Panc1 (cell line): ENCODE measurements around the gene GLB1L2. TPM values are rescaled to one million over a fixed set of nuclear protein-coding genes. Genes with fewer than 3 reads are reported as not detected.

Source experiments
- ATAC-seq: fragments of 200-7000 bp; cut with Tn5 transposase; 2 replicates; pipeline ENCODE4 v1.9.1; 2020; ENCODE audit warnings: mild to moderate bottlenecking, moderate library complexity
- BruUV-seq: library from RNA; stranded (reverse); fragments of 400-500 nt; replicated peaks from 2 replicates; lab custom pipeline; 2021; lab: Mats Ljungman, UMichigan
- CTCF ChIA-PET: fragments of 300-600 bp; sonication (Branson Sonifier 250); formaldehyde crosslinking; loops from one replicate; lab custom pipeline; 2022; ENCODE audit warnings: antibody characterized with exemption; lab: Charles Lee
- POLR2A ChIA-PET: fragments of 300-600 bp; sonication (Branson Sonifier 250); formaldehyde crosslinking; loops from one replicate; lab custom pipeline; 2022; ENCODE audit warnings: antibody characterized with exemption; lab: Charles Lee
- DNase-seq: peaks from one replicate; pipeline ENCODE4 v3.0.0-alpha.2; 2010; ENCODE audit warnings: low read depth, low spot score
- H3K27ac ChIP-seq: 2 replicates; pipeline ENCODE4 v1.5.1; 2011; ENCODE audit warnings: mild to moderate bottlenecking, low read length, inconsistent platforms
- H3K27me3 ChIP-seq: fragments of 200-500 bp; sonication (Bioruptor generic); 2 replicates; pipeline ENCODE4 v1.6.0; 2014; ENCODE audit warnings: low read length, inconsistent platforms; ENCODE audit not compliant: control insufficient read depth, insufficient read depth
- H3K36me3 ChIP-seq: fragments of 200-500 bp; sonication (Bioruptor generic); 2 replicates; pipeline ENCODE4 v1.5.1; 2014; ENCODE audit warnings: inconsistent platforms, mild to moderate bottlenecking, low read length, moderate library complexity; ENCODE audit not compliant: control insufficient read depth, insufficient read depth
- H3K4me1 ChIP-seq: 2 replicates; pipeline ENCODE4 v1.5.1; 2011; ENCODE audit warnings: inconsistent platforms, mild to moderate bottlenecking, low read length, moderate library complexity; ENCODE audit not compliant: control insufficient read depth, insufficient read depth
- H3K4me3 ChIP-seq, 2 experiments: 2 replicates each; pipeline ENCODE4 v1.5.1; 2011 to 2012; ENCODE audit warnings: low read depth in 2 of 2, low read length in 2 of 2, mild to moderate bottlenecking in 2 of 2, inconsistent platforms in 1 of 2, moderate library complexity in 1 of 2
- H3K9me3 ChIP-seq: fragments of 200-500 bp; sonication (Bioruptor generic); 2 replicates; pipeline ENCODE4 v1.5.1; 2014; ENCODE audit warnings: low read depth, mild to moderate bottlenecking, inconsistent platforms, low read length, moderate library complexity; ENCODE audit not compliant: control insufficient read depth, insufficient read depth
- CTCF ChIP-seq: fragments of 450-650 bp; IDR thresholded peaks from 2 replicates; pipeline ENCODE4 v1.5.1; 2017; ENCODE audit warnings: mild to moderate bottlenecking
- POLR2AphosphoS5 ChIP-seq: IDR thresholded peaks from 2 replicates; pipeline ENCODE4 v1.6.1; 2012; ENCODE audit warnings: mild to moderate bottlenecking, low read depth, low read length, moderate library complexity
- REST ChIP-seq, 2 experiments: IDR thresholded peaks; 2 replicates each; pipeline ENCODE4 v1.6.1; 2011 to 2012; ENCODE audit warnings: low read depth in 2 of 2, control low read depth in 1 of 2, low read length in 1 of 2, mild to moderate bottlenecking in 1 of 2, moderate library complexity in 1 of 2; ENCODE audit not compliant: insufficient read depth in 1 of 2
- SIN3A ChIP-seq: IDR thresholded peaks from 2 replicates; pipeline ENCODE4 v1.6.1; 2012; ENCODE audit warnings: low read depth, mild to moderate bottlenecking, low read length, moderate library complexity, borderline replicate concordance; ENCODE audit not compliant: insufficient read depth
- TCF7L2 ChIP-seq: IDR thresholded peaks from 2 replicates; pipeline ENCODE4 v1.6.1; 2011; ENCODE audit warnings: mild to moderate bottlenecking, low read depth, low read length, inconsistent platforms
- in situ Hi-C: cut with HindIII; loops from 2 replicates; pipeline ENCODE4 v1.10.0; 2016; ENCODE audit warnings: low sequenced_read_pairs, low pct_unique_long_range_greater_than_20kb
- intact Hi-C: fragments of 100-400 bp; cut with micrococcal nuclease; formaldehyde crosslinking; loops from one replicate; pipeline ENCODE4 v1.10.0; 2022; ENCODE audit not compliant: unreplicated experiment
- total RNA-seq: library from RNA; stranded (reverse); gene quantifications from one replicate; pipeline ENCODE4 v1.2.1, GENCODE V29; 2021; ENCODE audit not compliant: unreplicated experiment

The GLB1L2 gene
- total RNA-seq, 1 experiment from 2014 or later = 10.4 TPM

GRCh38 chr11:134289789-134290188, 42.0 kb upstream of the GLB1L2 start:
- no peak for ATAC-seq
- TF ChIP-seq CTCF = no peak
- no peak overlapping the region for H3K27ac ChIP-seq
- ChIA-PET POLR2A (no interaction called here), CTCF (interaction anchor here (0.7 kb wide), 1 partner anchor 46 kb away, joined by 5 read pairs; no protein-coding TSS in a partner anchor)
- in situ Hi-C loops (no loop called here), intact Hi-C loops (no loop called here)
- H3K27me3 ChIP-seq = no peaks in the 10 kb centered on the region
- H3K36me3 ChIP-seq = no peaks in the 10 kb centered on the region
- H3K4me1 ChIP-seq = no peaks in the 10 kb centered on the region
- H3K4me3 ChIP-seq = no peak overlapping the region
- no peaks in the 10 kb centered on the region for H3K9me3 ChIP-seq
- DNase-seq = no peak
- no TSS peak for BruUV-seq

- intact Hi-C loops = no loop called here
- H3K9me3 ChIP-seq = no peaks in the 10 kb centered on the region
- no peaks in the 10 kb centered on the region for H3K27me3 ChIP-seq
- H3K27ac ChIP-seq = no peak overlapping the region
- H3K36me3 ChIP-seq = no peaks in the 10 kb centered on the region
- ChIA-PET POLR2A (no interaction called here), CTCF (no interaction called here)
- H3K4me3 ChIP-seq = no peak overlapping the region
- in situ Hi-C loops = no loop called here
- no peak for DNase-seq
- no peak for ATAC-seq
- no peaks in the 10 kb centered on the region for H3K4me1 ChIP-seq
- TF ChIP-seq CTCF (no peak), TCF7L2 (no peak), POLR2AphosphoS5 (no peak), SIN3A (no peak), REST (IDR thresholded peaks at IDR 0.05; ENCODE audit: insufficient read depth in 1 of 2, low read depth in 2 of 2, low read length in 1 of 2) (no peak)
- no TSS peak for BruUV-seq
These were observed 41.1 kb upstream of the GLB1L2 start for GRCh38 chr11:134290646-134291045.

GRCh38 chr11:134291196-134291595, 40.6 kb upstream of the GLB1L2 start:
- Histone ChIP-seq H3K9me3 (no peaks in the 10 kb centered on the region), H3K4me1 (no peaks in the 10 kb centered on the region), H3K4me3 (no peak overlapping the region), H3K27me3 (0 out of 2 replicates have a peak, but pooled peaks cover 2% of the 10 kb centered on the region), H3K36me3 (no peaks in the 10 kb centered on the region), H3K27ac (no peak overlapping the region)
- no peak for TF ChIP-seq REST (IDR thresholded peaks at IDR 0.05; ENCODE audit: insufficient read depth in 1 of 2, low read depth in 2 of 2, low read length in 1 of 2)
- ATAC-seq (no peak), DNase-seq (no peak)
- CTCF ChIA-PET = no interaction called here
- in situ Hi-C loops = no loop called here
- POLR2A ChIA-PET = no interaction called here
- intact Hi-C loops = no loop called here
- no TSS peak for BruUV-seq
